Measurements from ENCODE around the gene PRKACB.

PRKACB gene

DNA sequence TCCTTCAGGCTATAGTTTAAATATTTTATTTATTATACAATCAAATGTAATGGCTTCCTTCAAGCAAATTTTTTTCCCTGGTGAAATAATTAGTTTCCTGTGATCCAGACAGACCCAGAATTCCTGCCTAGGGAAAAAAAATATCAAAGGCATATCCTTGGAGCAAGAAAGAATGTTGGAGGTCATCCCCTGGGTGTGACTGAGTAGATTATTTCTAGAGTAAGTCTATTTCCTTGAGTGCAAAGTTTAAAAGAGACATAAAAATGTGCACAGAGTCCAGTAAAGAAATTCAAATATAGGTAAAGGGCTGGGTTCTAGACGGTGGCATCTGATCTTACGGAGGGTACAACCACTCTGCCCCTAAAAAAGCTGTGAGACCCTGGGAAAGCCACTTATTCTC lies 125.2 kb downstream of the PRKACB start:
- TF ChIP-seq, protein P1, sequence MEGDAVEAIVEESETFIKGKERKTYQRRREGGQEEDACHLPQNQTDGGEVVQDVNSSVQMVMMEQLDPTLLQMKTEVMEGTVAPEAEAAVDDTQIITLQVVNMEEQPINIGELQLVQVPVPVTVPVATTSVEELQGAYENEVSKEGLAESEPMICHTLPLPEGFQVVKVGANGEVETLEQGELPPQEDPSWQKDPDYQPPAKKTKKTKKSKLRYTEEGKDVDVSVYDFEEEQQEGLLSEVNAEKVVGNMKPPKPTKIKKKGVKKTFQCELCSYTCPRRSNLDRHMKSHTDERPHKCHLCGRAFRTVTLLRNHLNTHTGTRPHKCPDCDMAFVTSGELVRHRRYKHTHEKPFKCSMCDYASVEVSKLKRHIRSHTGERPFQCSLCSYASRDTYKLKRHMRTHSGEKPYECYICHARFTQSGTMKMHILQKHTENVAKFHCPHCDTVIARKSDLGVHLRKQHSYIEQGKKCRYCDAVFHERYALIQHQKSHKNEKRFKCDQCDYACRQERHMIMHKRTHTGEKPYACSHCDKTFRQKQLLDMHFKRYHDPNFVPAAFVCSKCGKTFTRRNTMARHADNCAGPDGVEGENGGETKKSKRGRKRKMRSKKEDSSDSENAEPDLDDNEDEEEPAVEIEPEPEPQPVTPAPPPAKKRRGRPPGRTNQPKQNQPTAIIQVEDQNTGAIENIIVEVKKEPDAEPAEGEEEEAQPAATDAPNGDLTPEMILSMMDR (IDR thresholded peaks at IDR 0.05; ENCODE audit: low read depth, low read length, missing control alignments), result no peak
- no peak overlapping the region for H3K4me3 ChIP-seq (replicated peaks; ENCODE audit: low read depth, low read length)
- no peak for DNase-seq (ENCODE audit: extremely low read depth, low read depth)

DNA sequence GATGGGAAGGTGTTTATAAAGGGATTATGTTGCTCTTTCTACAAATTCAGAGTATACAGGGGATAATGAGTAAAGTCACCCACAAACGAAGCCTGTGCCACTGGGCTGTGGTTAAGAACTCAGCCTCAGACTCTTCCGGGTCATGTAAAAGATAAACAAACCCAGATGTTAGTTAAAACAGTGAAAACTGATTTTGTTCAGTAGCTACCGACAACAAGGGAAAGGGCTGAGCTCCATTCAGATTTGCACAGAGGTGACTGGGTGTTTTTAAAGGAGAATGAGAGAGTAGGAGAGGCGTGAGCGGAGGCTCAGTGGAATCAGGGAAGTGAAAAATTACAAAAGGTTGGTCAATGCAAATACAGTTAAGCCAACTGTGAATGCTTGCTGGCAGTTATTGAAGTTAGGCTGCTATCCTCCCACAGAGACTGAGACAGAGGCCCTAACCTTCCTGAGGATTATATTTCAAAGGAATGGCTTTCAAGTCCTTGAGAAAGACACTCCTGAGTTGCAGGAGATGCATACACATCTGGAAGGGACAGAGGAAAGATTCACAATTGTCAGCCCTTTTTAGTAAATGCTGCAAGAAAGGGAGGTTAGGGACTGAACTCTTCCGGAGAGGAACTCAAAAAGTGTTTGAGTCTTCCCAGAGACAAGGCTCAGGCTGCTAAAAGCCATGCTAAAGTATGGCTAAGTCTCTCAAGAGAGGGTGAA lies 127.5 kb downstream of the PRKACB start:
- TF ChIP-seq, protein P1 (IDR thresholded peaks at IDR 0.05; ENCODE audit: low read depth, low read length, missing control alignments), result no peak

DNA sequence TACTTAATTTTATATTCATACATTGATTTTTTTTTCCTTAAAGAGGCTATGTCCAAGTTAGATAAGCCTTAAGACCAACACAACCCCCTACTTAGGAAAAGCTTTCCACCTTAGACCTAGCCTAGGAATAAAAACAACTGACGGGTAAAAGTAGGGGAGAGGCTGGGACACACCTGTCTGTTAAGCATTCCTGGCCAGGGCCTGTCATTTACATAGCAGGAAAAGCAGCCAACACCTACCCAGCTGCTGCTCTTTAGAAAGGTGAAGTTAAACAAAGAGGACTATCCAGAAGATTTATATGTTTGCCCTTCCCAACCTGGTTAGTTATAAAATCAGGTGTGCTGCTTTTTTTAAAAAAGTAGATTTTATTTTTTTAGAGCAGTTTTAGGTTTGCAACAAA lies 128.3 kb downstream of the PRKACB start:
- no peak for DNase-seq (ENCODE audit: extremely low read depth, low read depth)
- H3K4me3 ChIP-seq (replicated peaks; ENCODE audit: low read depth, low read length), result no peak overlapping the region
- TF ChIP-seq, protein P1 (IDR thresholded peaks at IDR 0.05; ENCODE audit: low read depth, low read length, missing control alignments), result no peak

More for the DNA sequence above, 127.5 kb downstream of the PRKACB start:
- H3K4me3 ChIP-seq (replicated peaks; ENCODE audit: low read depth, low read length), result no peak overlapping the region
- DNase-seq (ENCODE audit: extremely low read depth, low read depth), result peak; percentile 56

DNA sequence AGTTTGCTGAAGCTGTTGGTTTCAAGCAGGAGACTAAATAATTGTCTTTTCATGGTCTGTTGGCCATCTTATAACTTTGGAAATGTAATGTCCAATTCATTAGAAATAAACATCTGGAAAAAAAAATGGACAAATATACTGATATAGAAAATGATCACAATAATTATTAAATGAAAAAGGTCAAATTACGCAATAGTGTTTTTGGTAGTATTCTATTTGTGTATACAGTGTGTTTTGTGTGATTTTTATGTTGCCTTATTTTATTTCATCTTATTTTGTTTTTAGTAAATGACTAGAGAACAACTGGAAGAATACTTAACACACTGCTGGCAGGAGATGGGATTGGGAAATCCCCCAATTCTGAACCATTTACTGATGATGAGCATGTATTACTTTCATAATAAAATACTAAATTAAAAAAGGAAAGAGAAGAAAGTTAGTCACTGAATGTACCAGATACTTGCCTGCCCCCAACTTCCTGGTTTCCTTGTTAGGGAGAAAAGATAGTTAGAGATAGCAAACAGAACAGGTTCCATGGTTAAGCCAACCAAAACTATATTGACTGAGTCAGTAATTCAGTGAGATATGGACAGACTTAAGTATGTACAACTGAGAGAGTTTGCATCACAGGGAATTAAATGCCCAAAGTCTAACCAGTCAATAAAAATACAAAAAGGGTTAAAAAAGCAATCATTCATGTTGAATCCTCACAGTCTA lies 133.4 kb downstream of the PRKACB start:
- TF ChIP-seq, protein P1 (IDR thresholded peaks at IDR 0.05; ENCODE audit: low read depth, low read length, missing control alignments), result no peak

DNA sequence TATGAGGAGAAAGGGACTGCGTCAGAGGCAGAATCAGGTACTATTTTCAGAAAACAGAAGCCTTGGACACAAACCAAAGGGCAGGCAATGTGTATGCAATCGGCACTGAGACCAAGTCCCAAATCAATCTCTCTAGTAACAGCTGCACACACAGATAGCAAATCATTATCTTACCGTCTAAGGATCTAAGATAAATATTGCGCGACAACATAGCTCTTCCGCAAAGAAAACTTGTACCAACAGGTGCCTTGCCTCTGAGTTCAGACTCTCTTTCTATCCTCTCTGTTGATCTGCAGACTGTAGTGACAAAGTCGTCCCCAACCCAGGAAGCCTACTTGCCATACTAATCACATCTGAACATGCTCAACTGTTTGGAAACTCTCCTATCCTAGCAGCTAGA lies 134.8 kb downstream of the PRKACB start:
- TF ChIP-seq, protein P1 (IDR thresholded peaks at IDR 0.05; ENCODE audit: low read depth, low read length, missing control alignments), result no peak
- H3K4me3 ChIP-seq (replicated peaks; ENCODE audit: low read depth, low read length), result no peak overlapping the region
- no peak for DNase-seq (ENCODE audit: extremely low read depth, low read depth)

More for the DNA sequence above, 133.4 kb downstream of the PRKACB start:
- H3K4me3 ChIP-seq (replicated peaks; ENCODE audit: low read depth, low read length), result no peak overlapping the region
- no peak for DNase-seq (ENCODE audit: extremely low read depth, low read depth)

DNA sequence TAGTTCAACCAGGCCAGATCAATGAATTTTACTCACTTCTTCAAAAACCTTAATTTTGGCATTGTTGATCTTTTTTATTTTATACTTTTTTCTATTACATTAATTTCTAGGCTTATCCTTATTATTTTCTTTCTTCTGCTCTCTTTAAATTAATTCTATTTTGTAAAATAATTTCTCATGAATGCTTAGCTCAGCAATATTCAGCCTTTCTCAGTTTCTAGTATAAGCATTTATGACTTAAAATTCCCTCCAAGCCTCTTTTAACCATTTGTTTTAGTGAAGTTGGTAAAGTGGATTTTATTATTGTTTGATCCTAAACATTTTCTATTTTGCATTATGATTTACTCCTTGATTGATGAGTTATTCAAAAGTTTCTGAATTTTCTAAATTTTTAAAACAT lies 136.8 kb downstream of the PRKACB start:
- no peak overlapping the region for H3K4me3 ChIP-seq (replicated peaks; ENCODE audit: low read depth, low read length)
- TF ChIP-seq, protein P1 (IDR thresholded peaks at IDR 0.05; ENCODE audit: low read depth, low read length, missing control alignments), result no peak
- DNase-seq (ENCODE audit: extremely low read depth, low read depth), result no peak

All from HFF-Myc (cell line).